ENCODE results near the gene PTEN.

DNA sequence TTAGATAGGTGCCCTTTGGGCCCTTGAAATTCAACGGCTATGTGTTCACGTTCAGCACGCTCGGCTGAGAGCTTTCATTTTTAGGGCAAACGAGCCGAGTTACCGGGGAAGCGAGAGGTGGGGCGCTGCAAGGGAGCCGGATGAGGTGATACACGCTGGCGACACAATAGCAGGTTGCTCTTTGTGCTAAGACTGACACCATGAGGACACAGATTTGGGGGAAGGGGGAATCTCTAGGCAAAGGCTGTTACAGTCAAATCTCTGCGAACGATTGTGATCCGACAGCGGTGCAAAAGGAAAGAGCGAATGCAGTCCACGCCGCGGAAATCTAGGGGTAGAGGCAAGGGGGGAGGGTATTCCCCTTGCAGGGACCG is 759 bp upstream of the PTEN start:
- TF ChIP-seq TEAD4 (IDR thresholded peaks at IDR 0.05) (no peak), REST (IDR thresholded peaks at IDR 0.05; ENCODE audit: low read depth) (no peak), TAF1 (IDR thresholded peaks at IDR 0.05; ENCODE audit: low read depth) (no peak), CREB1 (IDR thresholded peaks at IDR 0.05; ENCODE audit: low read depth) (no peak)
